Adrenal gland (tissue), 12 donors: ENCODE measurements around the gene MATN3. TPM values are rescaled to one million over a fixed set of nuclear protein-coding genes. Genes with fewer than 3 reads are reported as not detected.

ENCODE experiments used
- DNase-seq, 7 donors: peaks; one replicate each; pipeline ENCODE4 v3.0.0-alpha.2; 2019 to 2020
- H3K27ac ChIP-seq, 5 donors: fragments of 200-600 bp; sonication (generic) in 4 of 5; 1 replicate in 3 of 5; 2 replicates in 2 of 5; pipeline versions ENCODE4 v1.5.1 to v1.8.0; 2016 to 2020; ENCODE audit warnings: mild to moderate bottlenecking in 1 of 5
- H3K27me3 ChIP-seq: fragments of 200-600 bp; 2 replicates; pipeline ENCODE4 v1.8.0; 2021
- H3K36me3 ChIP-seq, 2 donors: fragments of 200-600 bp; replicated peaks in 1 of 2; 1 replicate in 1 of 2; 2 replicates in 1 of 2; pipeline versions ENCODE4 v1.5.1 to v1.8.0; 2018 to 2022
- H3K4me1 ChIP-seq, 2 donors: fragments of 200-600 bp; replicated peaks in 1 of 2; 1 replicate in 1 of 2; 2 replicates in 1 of 2; pipeline versions ENCODE4 v1.5.1 to v1.8.0; 2018 to 2021
- H3K4me3 ChIP-seq, 4 donors: fragments of 200-600 bp; sonication (generic) in 3 of 4; one replicate each; pipeline ENCODE4 v1.5.1; 2016 to 2018
- H3K9me3 ChIP-seq, 3 donors: fragments of 200-600 bp; sonication (generic) in 1 of 3; replicated peaks in 1 of 3; 1 replicate in 2 of 3; 2 replicates in 1 of 3; pipeline versions ENCODE4 v1.5.1 to v1.8.0; 2016 to 2021
- CTCF ChIP-seq, 6 experiments: fragments of 450-650 bp in 4 of 6; fragments of 200-600 bp in 2 of 6; sonication (generic) in 1 of 6; IDR thresholded peaks; 1 replicate in 5 of 6; 2 replicates in 1 of 6; pipeline versions ENCODE4 v1.5.1 to v1.8.0; 2016 to 2021; ENCODE audit warnings: antibody characterized with exemption in 6 of 6, mild to moderate bottlenecking in 2 of 6, moderate library complexity in 1 of 6
- POLR2A ChIP-seq, 2 donors: fragments of 450-650 bp; IDR thresholded peaks; one replicate each; pipeline ENCODE4 v1.6.1; 2017; ENCODE audit warnings: antibody characterized with exemption in 2 of 2, mild to moderate bottlenecking in 2 of 2, moderate library complexity in 1 of 2
- WGBS, 4 donors: extraction: QIAGEN DNeasy Blood & Tissue Kit in 2 of 4; methylation state at CpG; one replicate each; pipeline versions ENCODE4 v1.1.5 to v1.1.7; 2013 to 2017; 5-methylcytosine and 5-hydroxymethylcytosine counted together
- intact Hi-C, 2 donors: fragments of 100-400 bp; cut with DNase I; formaldehyde crosslinking; loops; one replicate each; pipeline versions ENCODE4 v1.14.1 to v1.15.0; 2022 to 2023
- polyA plus RNA-seq, 3 donors: library from polyadenylated mRNA; stranded (reverse); fragments of 200-250 nt in 2 of 3; fragments of 350-450 nt in 1 of 3; fragmentation: Illumina TruSeq in 1 of 3; extraction: RNeasy Lipid Tissue Mini Kit (QIAGEN cat#74804) in 1 of 3; gene quantifications; one replicate each; pipeline ENCODE4 v1.2.3, GENCODE V29; 2013 to 2014
- total RNA-seq, 9 donors: library from RNA; depleted of rRNA in 4 of 9; stranded (reverse); fragments of >200 nt in 4 of 9; fragments of 120-200 nt in 1 of 9; fragmentation: NEBNext Ultra II Directional in 1 of 9; extraction: Animal tissue kit (Norgen Biotek cat#: 25700) in 1 of 9; gene quantifications; one replicate each; pipeline versions ENCODE4 v1.1.0 to v1.2.4, GENCODE V29; 2013 to 2023
- donor health status: healthy with polysubstance abuse.
- donor health status: Bipolar disorder and iron deficiency.
- donor health status: DM: yes; HTN: yes; CAD: no.
- donor health status: DM: no; HTN: no; CAD: no.
- donor health status: DM: no; HTN: no; CAD: no.
- donor health status: DM: yes; HTN: yes; CAD: no.

The MATN3 gene
- total and polyA plus RNA-seq, 12 donors: 0.14 to 2.4 (median 0.77) TPM; not detected in 1

DNA sequence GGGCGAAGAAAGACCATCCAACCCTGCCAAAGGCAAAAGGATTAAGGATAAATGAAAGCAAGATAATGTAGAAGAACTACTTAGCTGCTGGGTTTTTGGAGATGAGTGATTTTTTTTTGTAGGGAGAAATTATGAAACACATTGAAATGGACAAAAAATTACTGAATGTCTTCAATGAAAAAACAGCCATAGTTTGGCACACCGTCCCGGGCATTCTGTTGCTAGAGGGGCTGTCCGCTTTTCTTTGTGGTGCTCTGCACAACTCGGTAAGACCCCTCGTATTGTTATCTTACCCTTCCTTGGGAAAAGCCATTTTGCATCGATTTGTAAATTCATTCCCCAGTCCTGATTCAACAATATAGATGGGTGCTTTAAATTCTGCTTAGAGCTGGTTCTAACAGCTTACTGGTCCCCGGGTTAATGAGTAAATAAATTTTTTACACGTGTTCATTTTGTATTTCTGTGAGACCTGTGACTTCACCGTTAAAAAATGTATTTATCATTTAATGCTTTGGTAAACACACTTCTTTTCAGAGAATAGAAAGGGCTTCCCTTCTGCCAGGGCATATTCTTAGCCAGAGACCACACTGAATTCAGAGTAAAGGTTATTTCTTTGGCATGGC, 39.9 kb upstream of the MATN3 start:
- Histone ChIP-seq H3K9me3 (no peaks in the 10 kb centered on the region), H3K27me3 (no peaks in the 10 kb centered on the region), H3K4me3 (peak overlapping the region in 2 of 4 donors; percentile 41 to 91), H3K27ac (peak overlapping the region; percentile 97 to 99 (median 98)), H3K4me1 (peaks cover 17 to 31% of the 10 kb centered on the region in 2 donors), H3K36me3 (no peaks in the 10 kb centered on the region)
- intact Hi-C loops: loop anchor here in 1 of 2 donors (5.0 kb wide), 1 partner anchor 35 kb away; no protein-coding TSS in a partner anchor
- peak in 2 of 6 experiments; percentile 3 to 11 for TF ChIP-seq CTCF (IDR thresholded peaks at IDR 0.05)
- TF ChIP-seq POLR2A (IDR thresholded peaks at IDR 0.05): no peak
- no peak for DNase-seq
- 2 to 3% (median 2%) methylated on average over 10 of the region's 10 CpGs for WGBS, 4 donors

DNA sequence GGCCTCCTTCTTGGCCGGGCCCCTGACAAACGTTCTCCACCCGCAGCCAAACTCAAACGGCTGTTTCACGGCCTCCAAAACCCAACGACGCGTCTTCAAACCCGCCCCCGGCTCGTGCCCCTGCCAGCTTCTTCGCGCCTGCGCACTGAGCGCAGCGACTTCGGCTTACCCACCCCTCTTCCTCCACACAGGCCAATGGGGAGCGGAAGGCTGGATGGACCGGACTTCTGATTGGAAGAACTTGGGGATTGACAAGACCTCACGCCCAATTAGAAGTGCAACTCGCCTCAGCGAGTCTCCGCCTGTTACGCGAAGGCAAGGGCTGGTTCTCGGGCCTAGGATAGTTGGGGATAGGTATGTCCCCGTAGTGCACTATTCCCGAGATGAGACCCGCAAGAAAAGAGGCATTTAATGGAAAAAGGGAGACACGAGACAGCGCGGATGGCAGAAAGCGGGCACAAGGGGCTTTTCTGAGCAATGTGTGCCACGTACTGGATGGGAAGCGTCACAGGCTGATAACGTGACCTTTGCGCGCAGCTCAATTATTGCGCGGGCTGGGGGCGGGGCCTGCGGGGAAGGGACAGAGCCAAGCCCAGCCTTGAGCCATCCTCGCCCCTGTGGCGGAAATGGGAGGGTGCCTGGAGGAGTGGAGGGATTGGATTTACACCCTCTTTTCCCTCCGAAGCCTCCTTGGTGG, 39.2 kb upstream of the MATN3 start, which contains the start of gene LAPTM4A:
TSS of gene LAPTM4A (minus strand) at position 97 of the 697 bp plus-strand sequence. CDS start 108 bp downstream, outside the sequence.
- DNase-seq: peak; percentile 98 to 100 (median 99)

DNA sequence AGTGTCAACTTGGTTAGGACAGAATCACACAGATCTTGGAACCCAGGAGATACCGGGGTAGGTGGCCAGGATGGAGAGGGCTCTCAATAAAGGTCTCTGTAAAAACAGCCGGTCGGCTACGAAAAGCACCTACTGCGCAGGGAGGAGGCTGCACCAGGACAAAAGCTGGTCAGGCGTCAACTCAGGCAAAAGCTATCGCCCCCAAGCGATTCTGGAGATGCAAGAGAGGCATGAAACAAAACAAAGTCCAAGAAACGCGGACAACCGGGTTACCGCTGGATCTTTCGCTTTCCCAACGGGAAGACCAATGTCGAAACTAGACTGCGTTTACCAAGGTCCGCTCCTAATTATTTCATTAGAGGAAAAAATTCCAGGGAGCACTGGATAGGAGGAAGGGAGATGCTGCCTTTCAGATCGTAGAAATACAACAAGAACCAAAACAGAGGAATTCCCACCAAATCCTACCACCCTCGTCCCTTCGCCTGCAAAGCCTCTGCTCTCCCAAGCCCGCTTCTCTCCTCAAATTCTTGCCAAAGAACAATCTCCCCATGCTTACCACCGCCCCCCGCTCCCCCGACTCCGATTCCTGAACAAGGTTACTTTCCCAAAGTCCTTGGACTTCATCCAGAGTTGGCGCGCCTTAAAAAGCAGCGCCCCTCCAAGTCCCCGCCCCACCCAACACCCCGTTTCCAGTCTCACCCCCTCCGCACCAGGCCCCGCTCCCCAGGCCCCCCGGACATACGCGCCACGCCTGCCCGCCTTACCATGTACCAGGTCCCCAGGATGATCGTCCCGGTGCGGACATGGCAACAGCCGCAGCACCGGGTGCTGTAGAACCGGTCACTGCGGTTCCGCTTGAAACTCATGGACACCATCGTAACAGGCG, 38.4 kb upstream of the MATN3 start:
- H3K27ac ChIP-seq: peak overlapping the region; percentile 97 to 99 (median 98)
- H3K4me3 ChIP-seq: peak overlapping the region; percentile 43 to 92 (median 92)
- DNase-seq: peak; percentile 46 to 79 (median 56)
- intact Hi-C loops: loop anchor here in 1 of 2 donors (5.0 kb wide), 1 partner anchor 34 kb away; no protein-coding TSS in a partner anchor
- TF ChIP-seq POLR2A (IDR thresholded peaks at IDR 0.05): peak; percentile 38 to 51
- TF ChIP-seq CTCF (IDR thresholded peaks at IDR 0.05): no peak
- H3K4me1 ChIP-seq: peaks cover 20 to 33% of the 10 kb centered on the region in 2 donors
- H3K36me3 ChIP-seq: no peaks in the 10 kb centered on the region
- no peaks in the 10 kb centered on the region for H3K27me3 ChIP-seq
- H3K9me3 ChIP-seq: no peaks in the 10 kb centered on the region
- WGBS, 4 donors: 0 to 1% (median 1%) methylated on average over 35 to 47 of the region's 47 CpGs

More for the DNA sequence above, 39.2 kb upstream of the MATN3 start, which contains the start of gene LAPTM4A:
- intact Hi-C loops: loop anchor here in 1 of 2 donors (5.0 kb wide), 1 partner anchor 34 kb away; no protein-coding TSS in a partner anchor
- 0% methylated on average over 29 to 45 of the region's 45 CpGs for WGBS, 4 donors
- no peaks in the 10 kb centered on the region for H3K9me3 ChIP-seq
- peak within 1 kb of the TSS; percentile 97 to 99 (median 98) for H3K27ac ChIP-seq
- peaks cover 17 to 31% of the 10 kb centered on the region in 2 donors for H3K4me1 ChIP-seq
- H3K4me3 ChIP-seq: peak within 1 kb of the TSS; percentile 43 to 92 (median 92)
- TF ChIP-seq POLR2A (IDR thresholded peaks at IDR 0.05) (peak; percentile 73 to 91), CTCF (IDR thresholded peaks at IDR 0.05) (peak in 5 of 6 experiments; percentile 21 to 61 (median 44))
- no peaks in the 10 kb centered on the region for H3K36me3 ChIP-seq
- H3K27me3 ChIP-seq: no peaks in the 10 kb centered on the region
